HG03575 (cell line): ENCODE results near the gene FAM184A.

Source experiments
- ATAC-seq: cut with Tn5 transposase; IDR thresholded peaks from one replicate; pipeline ENCODE4 v1.9.1; 2021; ENCODE audit not compliant: unreplicated experiment, insufficient number of reproducible peaks, low FRiP score; ENCODE audit errors: extremely low read depth

Gene FAM184A

GRCh38 chr6:119063491-119063890 lies 15.0 kb downstream of the FAM184A start:
- ATAC-seq, result no peak

GRCh38 chr6:119061215-119061614 lies 17.2 kb downstream of the FAM184A start:
- no peak for ATAC-seq

- ATAC-seq, result no peak
Observed at GRCh38 chr6:119060255-119060907, 18.1 kb downstream of the FAM184A start.

- no peak for ATAC-seq
Observed at GRCh38 chr6:119055069-119055468, 23.4 kb downstream of the FAM184A start.

- ATAC-seq, result no peak
Observed at GRCh38 chr6:119052987-119053386, 25.5 kb downstream of the FAM184A start.

- ATAC-seq, result no peak
Observed at GRCh38 chr6:119052292-119052889, 26.1 kb downstream of the FAM184A start.

- ATAC-seq, result no peak
Observed at GRCh38 chr6:119044255-119044654, 34.2 kb downstream of the FAM184A start.

GRCh38 chr6:119043783-119044182 lies 34.7 kb downstream of the FAM184A start:
- no peak for ATAC-seq

- no peak for ATAC-seq
Observed at GRCh38 chr6:119043265-119043664, 35.2 kb downstream of the FAM184A start.

GRCh38 chr6:119040636-119041035 lies 37.8 kb downstream of the FAM184A start:
- ATAC-seq, result no peak

- ATAC-seq, result no peak
Observed at GRCh38 chr6:119040229-119040628, 38.2 kb downstream of the FAM184A start.

GRCh38 chr6:119037941-119038623 lies 40.4 kb downstream of the FAM184A start:
- ATAC-seq, result no peak

GRCh38 chr6:119037264-119037663 lies 41.2 kb downstream of the FAM184A start:
- no peak for ATAC-seq

- ATAC-seq, result no peak
Observed at GRCh38 chr6:119036081-119036480, 42.4 kb downstream of the FAM184A start.

GRCh38 chr6:119035459-119035858 lies 43.0 kb downstream of the FAM184A start:
- no peak for ATAC-seq

GRCh38 chr6:119034827-119035458 lies 43.5 kb downstream of the FAM184A start:
- ATAC-seq, result no peak

- ATAC-seq, result no peak
Observed at GRCh38 chr6:119032428-119032827, 46.0 kb downstream of the FAM184A start.

- ATAC-seq, result no peak
Observed at GRCh38 chr6:119030759-119031158, 47.7 kb downstream of the FAM184A start.

- no peak for ATAC-seq
Observed at GRCh38 chr6:119028091-119028490, 50.4 kb downstream of the FAM184A start.

- no peak for ATAC-seq
Observed at GRCh38 chr6:119027465-119027864, 51.0 kb downstream of the FAM184A start.
